WTC11 (cell line): ENCODE results near the gene VAMP2. TPM values are rescaled to one million over a fixed set of nuclear protein-coding genes. Genes with fewer than 3 reads are reported as not detected.

Experiments
- ATAC-seq: fragments of 200-7000 bp; cut with Tn5 transposase; 2 replicates; pipeline ENCODE4 v1.10.0; 2021; ENCODE audit warnings: mild to moderate bottlenecking, moderate library complexity
- CTCF ChIA-PET: fragments of 300-600 bp; sonication (Branson Sonifier 250); formaldehyde crosslinking; loops from one replicate; lab custom pipeline; 2021; ENCODE audit warnings: antibody characterized with exemption; lab: Charles Lee
- POLR2A ChIA-PET: fragments of 350-600 bp; sonication (Branson Sonifier 250); formaldehyde crosslinking; loops from one replicate; lab custom pipeline; 2021; ENCODE audit warnings: antibody characterized with exemption; lab: Charles Lee
- DNase-seq: peaks from one replicate; pipeline ENCODE4 v3.0.0; 2021; ENCODE audit warnings: low spot score
- H3K27ac Mint-ChIP-seq: 2 replicates; pipeline ENCODE4 v1.8.0; 2021; ENCODE audit warnings: mixed read lengths
- H3K27me3 Mint-ChIP-seq: 2 replicates; pipeline ENCODE4 v1.8.0; 2021; ENCODE audit warnings: low read depth, mild to moderate bottlenecking, moderate library complexity, mixed read lengths
- H3K36me3 Mint-ChIP-seq: 2 replicates; pipeline ENCODE4 v1.8.0; 2021; ENCODE audit warnings: mixed read lengths
- H3K4me1 Mint-ChIP-seq: 2 replicates; pipeline ENCODE4 v1.8.0; 2022; ENCODE audit warnings: mixed read lengths
- H3K4me3 Mint-ChIP-seq: 2 replicates; pipeline ENCODE4 v1.8.0; 2021; ENCODE audit warnings: mild to moderate bottlenecking, moderate library complexity, mixed read lengths
- H3K9me3 Mint-ChIP-seq: 2 replicates; pipeline ENCODE4 v1.8.0; 2021; ENCODE audit warnings: mixed read lengths
- AR ChIP-seq: fragments of 250-450 bp; sonication (Bioruptor Pico); IDR thresholded peaks from 2 replicates; pipeline ENCODE4 v1.9.0; 2021; ENCODE audit warnings: mild to moderate bottlenecking
- ATF6 ChIP-seq: sonication (generic); formaldehyde crosslinking; IDR thresholded peaks from 2 replicates; pipeline ENCODE4 v1.8.1; 2023; ENCODE audit warnings: mild to moderate bottlenecking, missing genetic modification reagents
- CBFB ChIP-seq: sonication (generic); formaldehyde crosslinking; IDR thresholded peaks from 2 replicates; pipeline ENCODE4 v1.8.1; 2022; ENCODE audit warnings: mild to moderate bottlenecking, low read depth, missing genetic modification reagents
- CREM ChIP-seq: sonication (generic); formaldehyde crosslinking; IDR thresholded peaks from 2 replicates; pipeline ENCODE4 v1.8.1; 2022; ENCODE audit warnings: mild to moderate bottlenecking, missing genetic modification reagents, moderate library complexity
- CTCF ChIP-seq: fragments of 200-600 bp; IDR thresholded peaks from 2 replicates; pipeline ENCODE4 v1.8.0; 2022; ENCODE audit warnings: antibody characterized with exemption
- EMX1 ChIP-seq: fragments of 250-450 bp; sonication (Bioruptor Pico); IDR thresholded peaks from 2 replicates; pipeline ENCODE4 v1.8.0; 2021; ENCODE audit warnings: mild to moderate bottlenecking
- ETV6 ChIP-seq: sonication (generic); formaldehyde crosslinking; IDR thresholded peaks from 2 replicates; pipeline ENCODE4 v1.8.1; 2022; ENCODE audit warnings: mild to moderate bottlenecking, missing genetic modification reagents
- NFYB ChIP-seq: sonication (generic); formaldehyde crosslinking; conservative IDR thresholded peaks from 2 replicates; pipeline ENCODE4 v1.8.0; 2022; ENCODE audit warnings: low read depth, missing genetic modification reagents
- NR1H2 ChIP-seq: sonication (generic); formaldehyde crosslinking; IDR thresholded peaks from 2 replicates; pipeline ENCODE4 v1.9.0; 2021; ENCODE audit warnings: mild to moderate bottlenecking, moderate library complexity, missing genetic modification reagents
- NR2C2 ChIP-seq: sonication (generic); formaldehyde crosslinking; IDR thresholded peaks from 2 replicates; pipeline ENCODE4 v1.8.0; 2022; ENCODE audit warnings: mild to moderate bottlenecking, missing genetic modification reagents
- PRDM15 ChIP-seq: sonication (generic); formaldehyde crosslinking; IDR thresholded peaks from 2 replicates; pipeline ENCODE4 v1.8.0; 2022; ENCODE audit warnings: missing genetic modification reagents
- RELA ChIP-seq: sonication (generic); formaldehyde crosslinking; IDR thresholded peaks from 2 replicates; pipeline ENCODE4 v1.8.1; 2022; ENCODE audit warnings: missing genetic modification reagents, mild to moderate bottlenecking, borderline replicate concordance
- SMAD4 ChIP-seq: sonication (generic); formaldehyde crosslinking; IDR thresholded peaks from 2 replicates; pipeline ENCODE4 v1.8.0; 2022; ENCODE audit warnings: mild to moderate bottlenecking, missing genetic modification reagents
- SP1 ChIP-seq: sonication (generic); formaldehyde crosslinking; conservative IDR thresholded peaks from 2 replicates; pipeline ENCODE4 v1.8.1; 2022; ENCODE audit warnings: missing genetic modification reagents
- TP53 ChIP-seq: sonication (generic); formaldehyde crosslinking; IDR thresholded peaks from 2 replicates; pipeline ENCODE4 v1.8.1; 2023; ENCODE audit warnings: mild to moderate bottlenecking, missing genetic modification reagents
- ZNF138 ChIP-seq: sonication (generic); formaldehyde crosslinking; conservative IDR thresholded peaks from 2 replicates; pipeline ENCODE4 v1.8.1; 2022; ENCODE audit warnings: mild to moderate bottlenecking, moderate library complexity, missing genetic modification reagents
- total RNA-seq: library from RNA; stranded (reverse); gene quantifications from 3 replicates; pipeline ENCODE4 v1.2.3, GENCODE V29; 2021
- TF ChIP-seq, protein P1 (sequence below): sonication (generic); formaldehyde crosslinking; IDR thresholded peaks from 2 replicates; pipeline ENCODE4 v1.8.0; 2023; ENCODE audit warnings: missing genetic modification reagents
- TF ChIP-seq, protein P2 (sequence below): fragments of 250-450 bp; sonication (Bioruptor Pico); IDR thresholded peaks from 2 replicates; pipeline ENCODE4 v1.8.0; 2021; ENCODE audit warnings: mild to moderate bottlenecking
- TF ChIP-seq, protein P3 (sequence below): sonication (generic); formaldehyde crosslinking; IDR thresholded peaks from 2 replicates; pipeline ENCODE4 v1.8.0; 2022; ENCODE audit warnings: mild to moderate bottlenecking, missing genetic modification reagents

The VAMP2 gene
- total RNA-seq, 1 experiment from 2014 or later: 27.4 TPM

DNA sequence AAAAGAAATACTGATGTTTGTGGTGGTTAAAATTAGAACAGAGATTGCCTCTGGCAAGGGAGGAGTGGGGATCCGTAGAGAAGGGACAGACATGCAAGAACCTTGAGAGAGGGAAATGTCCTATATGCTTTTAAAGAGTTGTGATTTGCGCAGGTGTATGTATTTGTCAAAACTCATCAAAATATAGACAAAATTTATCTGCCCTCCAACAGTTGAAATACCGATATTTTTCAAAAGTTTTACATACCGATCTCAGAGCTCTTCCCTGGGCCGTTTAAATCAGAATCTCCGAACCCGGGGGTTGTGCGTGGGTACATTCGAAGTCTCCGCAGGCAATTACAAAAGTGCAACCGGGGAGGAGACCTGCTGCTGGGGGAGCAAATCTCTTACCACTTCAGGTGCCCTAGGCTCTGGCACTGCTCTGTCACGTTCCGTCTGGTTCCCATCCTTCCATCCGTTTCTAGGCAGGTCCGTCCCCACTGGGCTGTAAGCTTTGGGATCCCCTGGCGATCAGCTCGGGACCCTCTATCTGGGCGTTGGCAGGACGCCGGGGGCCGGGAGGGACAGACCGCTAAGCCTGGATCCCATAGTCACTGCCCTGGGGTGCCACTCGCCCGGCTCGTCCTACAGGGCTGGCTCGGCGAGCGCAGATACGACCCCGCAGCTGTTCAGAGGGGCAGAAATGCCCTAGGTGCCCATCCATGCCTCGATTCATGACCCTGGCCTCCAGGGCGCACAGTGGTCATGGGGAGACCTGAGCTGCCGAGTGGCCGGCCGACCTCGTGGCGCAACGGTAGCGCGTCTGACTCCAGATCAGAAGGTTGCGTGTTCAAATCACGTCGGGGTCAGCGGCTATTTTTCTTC, 23.1 kb upstream of the VAMP2 start (continued):
- TF ChIP-seq, protein P1, sequence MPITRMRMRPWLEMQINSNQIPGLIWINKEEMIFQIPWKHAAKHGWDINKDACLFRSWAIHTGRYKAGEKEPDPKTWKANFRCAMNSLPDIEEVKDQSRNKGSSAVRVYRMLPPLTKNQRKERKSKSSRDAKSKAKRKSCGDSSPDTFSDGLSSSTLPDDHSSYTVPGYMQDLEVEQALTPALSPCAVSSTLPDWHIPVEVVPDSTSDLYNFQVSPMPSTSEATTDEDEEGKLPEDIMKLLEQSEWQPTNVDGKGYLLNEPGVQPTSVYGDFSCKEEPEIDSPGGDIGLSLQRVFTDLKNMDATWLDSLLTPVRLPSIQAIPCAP: no peak
- TF ChIP-seq CREM (CRISPR knock-in tag) (0 out of 2 replicates have a peak, but pooled peaks have one; percentile 31), TP53 (CRISPR knock-in tag) (no peak), ETV6 (CRISPR knock-in tag) (peak; percentile 38; the same call in 1 of the 2 replicates), NR1H2 (CRISPR knock-in tag) (no peak), SP1 (CRISPR knock-in tag) (peak; percentile 64), AR (CRISPR knock-in tag) (no peak), NR2C2 (CRISPR knock-in tag) (no peak)
- TF ChIP-seq, protein P2, sequence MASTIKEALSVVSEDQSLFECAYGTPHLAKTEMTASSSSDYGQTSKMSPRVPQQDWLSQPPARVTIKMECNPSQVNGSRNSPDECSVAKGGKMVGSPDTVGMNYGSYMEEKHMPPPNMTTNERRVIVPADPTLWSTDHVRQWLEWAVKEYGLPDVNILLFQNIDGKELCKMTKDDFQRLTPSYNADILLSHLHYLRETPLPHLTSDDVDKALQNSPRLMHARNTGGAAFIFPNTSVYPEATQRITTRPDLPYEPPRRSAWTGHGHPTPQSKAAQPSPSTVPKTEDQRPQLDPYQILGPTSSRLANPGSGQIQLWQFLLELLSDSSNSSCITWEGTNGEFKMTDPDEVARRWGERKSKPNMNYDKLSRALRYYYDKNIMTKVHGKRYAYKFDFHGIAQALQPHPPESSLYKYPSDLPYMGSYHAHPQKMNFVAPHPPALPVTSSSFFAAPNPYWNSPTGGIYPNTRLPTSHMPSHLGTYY: 0 out of 2 replicates have a peak, but pooled peaks have one; percentile 21
- TF ChIP-seq, protein P3, sequence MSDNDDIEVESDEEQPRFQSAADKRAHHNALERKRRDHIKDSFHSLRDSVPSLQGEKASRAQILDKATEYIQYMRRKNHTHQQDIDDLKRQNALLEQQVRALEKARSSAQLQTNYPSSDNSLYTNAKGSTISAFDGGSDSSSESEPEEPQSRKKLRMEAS: no peak

DNA sequence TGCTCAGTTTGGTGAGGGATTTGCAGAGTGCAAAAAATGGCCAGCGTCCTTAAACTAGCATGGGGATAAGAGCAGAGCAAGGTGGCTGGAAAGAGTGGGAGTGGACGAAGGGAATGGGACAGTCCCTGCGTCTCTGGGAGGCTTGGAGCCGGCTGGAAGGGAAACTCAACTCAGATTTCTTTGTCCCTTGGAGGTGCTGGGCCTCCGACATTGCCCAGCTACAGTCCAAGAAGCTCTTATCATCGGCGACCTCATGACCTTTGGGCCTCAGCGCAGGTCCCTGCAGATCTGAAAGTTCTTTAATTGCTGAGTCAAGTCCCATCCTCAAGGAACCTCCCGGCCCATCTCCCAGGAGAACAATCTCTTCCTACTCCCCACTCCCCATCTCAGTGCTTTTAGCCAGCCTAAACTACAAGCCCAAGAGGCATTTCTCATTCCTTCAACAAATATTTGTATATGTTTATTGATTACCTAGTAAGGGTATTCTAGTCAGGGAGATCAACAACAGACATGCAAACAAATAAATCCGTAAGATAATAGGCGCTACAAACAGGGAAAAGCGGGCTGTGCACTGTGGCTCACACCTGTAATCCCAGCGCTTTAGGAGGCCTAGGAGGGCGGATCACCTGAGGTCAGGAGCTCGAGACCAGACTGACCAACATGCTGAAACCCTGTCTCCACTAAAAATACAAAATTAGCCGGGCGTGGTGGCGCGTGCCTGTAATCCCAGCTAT, 14.4 kb upstream of the VAMP2 start:
- POLR2A ChIA-PET: interaction anchor here (0.5 to 1.2 kb wide), 2 partner anchors 18 to 32 kb away, joined by 3 read pairs; no protein-coding TSS in a partner anchor
- TF ChIP-seq RELA (CRISPR knock-in tag) (no peak), CBFB (CRISPR knock-in tag) (no peak), ATF6 (no peak), ZNF138 (CRISPR knock-in tag) (no peak), SMAD4 (no peak), EMX1 (no peak), CTCF (no peak), NFYB (CRISPR knock-in tag) (no peak), PRDM15 (CRISPR knock-in tag) (peak; percentile 48; the same call in 1 of the 2 replicates)

More for the DNA sequence above, 14.4 kb upstream of the VAMP2 start:
- DNase-seq: no peak
- CTCF ChIA-PET: interaction anchor here (0.9 to 1.4 kb wide), 3 partner anchors 15 to 117 kb away, joined by 3 read pairs; no protein-coding TSS in a partner anchor
- no peak for ATAC-seq
- no peaks in the 10 kb centered on the region for H3K9me3 Mint-ChIP-seq
- H3K4me1 Mint-ChIP-seq: peaks cover 31% of the 10 kb centered on the region
- H3K27ac Mint-ChIP-seq: peak overlapping the region; percentile 43
- no peaks in the 10 kb centered on the region for H3K27me3 Mint-ChIP-seq
- peak overlapping the region; percentile 85 for H3K4me3 Mint-ChIP-seq
- H3K36me3 Mint-ChIP-seq: no peaks in the 10 kb centered on the region
